Suprapubic skin (tissue), 3 donors: ENCODE data around the gene RBM5.
A peak's percentile ranks its signal among the peaks of the same experiment; 100 is the strongest.

Experiments
- POLR2A ChIP-seq, 2 donors: fragments of 450-650 bp; IDR thresholded peaks; one replicate each; pipeline ENCODE4 v1.6.1; 2017; ENCODE audit warnings: antibody characterized with exemption in 2 of 2, mild to moderate bottlenecking in 2 of 2, moderate library complexity in 2 of 2
- TF ChIP-seq, protein P1 (sequence below), 2 donors: fragments of 200-600 bp in 1 of 2; fragments of 450-650 bp in 1 of 2; sonication (generic) in 1 of 2; IDR thresholded peaks; one replicate each; pipeline ENCODE4 v1.5.1; 2016 to 2019; ENCODE audit warnings: antibody characterized with exemption in 2 of 2, mild to moderate bottlenecking in 1 of 2, moderate library complexity in 1 of 2

DNA sequence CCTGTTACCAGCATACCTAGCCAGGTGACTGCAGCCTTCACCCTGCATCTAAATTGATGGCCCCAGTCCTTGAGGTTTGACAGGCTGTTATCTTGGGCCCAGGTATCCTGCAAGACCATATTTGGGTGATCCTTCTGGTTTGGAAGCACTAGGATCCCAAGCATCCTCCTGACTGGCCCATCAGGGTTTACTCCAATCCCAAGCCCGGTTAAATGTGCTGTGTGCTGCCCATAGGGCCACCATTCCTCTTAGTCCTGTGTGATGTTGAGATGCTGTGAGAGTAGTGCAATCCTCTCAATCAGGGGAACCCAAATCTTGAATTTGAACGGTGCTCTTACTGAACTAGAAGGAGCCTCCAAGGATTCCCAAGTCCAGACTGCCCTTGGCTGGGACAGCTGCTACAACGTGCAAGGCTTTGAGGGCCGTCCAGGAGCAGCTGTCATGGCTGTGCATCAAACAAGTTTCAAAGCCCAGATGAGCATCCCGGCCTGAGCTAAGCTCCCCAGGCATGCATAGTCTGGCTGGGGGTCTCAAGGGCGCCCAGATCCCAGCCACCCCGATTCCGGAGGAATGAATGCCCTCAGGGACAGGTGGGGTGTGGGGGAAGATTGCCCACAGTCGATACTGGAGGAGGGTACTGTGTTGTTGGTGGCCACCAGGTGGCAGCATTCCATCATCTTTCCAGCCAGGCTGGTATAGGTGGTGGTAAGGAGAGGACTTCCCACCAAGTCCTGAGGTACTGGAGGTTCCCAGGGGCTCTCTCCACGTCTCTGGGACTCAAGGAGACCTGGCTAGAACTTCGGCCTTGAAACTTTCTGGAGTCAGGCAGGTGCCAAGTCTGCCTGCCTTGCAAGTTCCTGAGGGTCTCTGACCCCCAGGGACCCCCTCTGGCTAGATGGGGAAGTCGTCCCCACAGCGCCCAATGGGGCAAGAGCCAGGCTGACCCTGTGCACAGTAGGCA is 32.6 kb downstream of the RBM5 start:
- TF ChIP-seq, protein P1, sequence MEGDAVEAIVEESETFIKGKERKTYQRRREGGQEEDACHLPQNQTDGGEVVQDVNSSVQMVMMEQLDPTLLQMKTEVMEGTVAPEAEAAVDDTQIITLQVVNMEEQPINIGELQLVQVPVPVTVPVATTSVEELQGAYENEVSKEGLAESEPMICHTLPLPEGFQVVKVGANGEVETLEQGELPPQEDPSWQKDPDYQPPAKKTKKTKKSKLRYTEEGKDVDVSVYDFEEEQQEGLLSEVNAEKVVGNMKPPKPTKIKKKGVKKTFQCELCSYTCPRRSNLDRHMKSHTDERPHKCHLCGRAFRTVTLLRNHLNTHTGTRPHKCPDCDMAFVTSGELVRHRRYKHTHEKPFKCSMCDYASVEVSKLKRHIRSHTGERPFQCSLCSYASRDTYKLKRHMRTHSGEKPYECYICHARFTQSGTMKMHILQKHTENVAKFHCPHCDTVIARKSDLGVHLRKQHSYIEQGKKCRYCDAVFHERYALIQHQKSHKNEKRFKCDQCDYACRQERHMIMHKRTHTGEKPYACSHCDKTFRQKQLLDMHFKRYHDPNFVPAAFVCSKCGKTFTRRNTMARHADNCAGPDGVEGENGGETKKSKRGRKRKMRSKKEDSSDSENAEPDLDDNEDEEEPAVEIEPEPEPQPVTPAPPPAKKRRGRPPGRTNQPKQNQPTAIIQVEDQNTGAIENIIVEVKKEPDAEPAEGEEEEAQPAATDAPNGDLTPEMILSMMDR (IDR thresholded peaks at IDR 0.05) = peak; percentile 70 to 75
- TF ChIP-seq POLR2A (IDR thresholded peaks at IDR 0.05) = no peak
